ENCODE measurements around the gene PAIP1.
"Not testable (repeated sequence)": the region's sequence is repeated elsewhere in the genome, so short reads cannot be mapped to it uniquely, and the experiment has no call there.

DNA sequence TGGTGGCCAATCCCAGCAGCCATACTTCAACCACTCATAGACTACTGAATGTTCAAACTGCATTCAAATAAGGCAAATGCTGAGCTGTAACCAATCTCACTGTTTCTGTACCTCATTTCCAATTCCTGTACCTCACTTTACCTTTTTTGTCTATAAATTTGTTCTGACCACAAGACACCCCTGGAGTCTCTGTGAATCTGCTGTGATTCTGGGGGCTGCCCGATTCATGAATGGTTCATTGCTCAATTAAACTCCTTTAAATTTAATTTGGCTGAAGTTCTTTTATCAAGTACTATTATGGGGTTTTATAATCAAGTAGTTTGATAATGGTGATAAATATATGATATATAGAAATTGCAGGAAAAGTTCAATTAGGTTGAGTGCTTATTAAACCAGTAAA lies 42.0 kb upstream of the PAIP1 start:
- not testable (repeated sequence) for TF ChIP-seq POLR2A (IDR thresholded peaks at IDR 0.05; ENCODE audit: low read length); GATA1 (IDR thresholded peaks at IDR 0.05; ENCODE audit: low read depth, low read length)
